ENCODE results near the gene CDKN1B.

The CDKN1B gene

DNA sequence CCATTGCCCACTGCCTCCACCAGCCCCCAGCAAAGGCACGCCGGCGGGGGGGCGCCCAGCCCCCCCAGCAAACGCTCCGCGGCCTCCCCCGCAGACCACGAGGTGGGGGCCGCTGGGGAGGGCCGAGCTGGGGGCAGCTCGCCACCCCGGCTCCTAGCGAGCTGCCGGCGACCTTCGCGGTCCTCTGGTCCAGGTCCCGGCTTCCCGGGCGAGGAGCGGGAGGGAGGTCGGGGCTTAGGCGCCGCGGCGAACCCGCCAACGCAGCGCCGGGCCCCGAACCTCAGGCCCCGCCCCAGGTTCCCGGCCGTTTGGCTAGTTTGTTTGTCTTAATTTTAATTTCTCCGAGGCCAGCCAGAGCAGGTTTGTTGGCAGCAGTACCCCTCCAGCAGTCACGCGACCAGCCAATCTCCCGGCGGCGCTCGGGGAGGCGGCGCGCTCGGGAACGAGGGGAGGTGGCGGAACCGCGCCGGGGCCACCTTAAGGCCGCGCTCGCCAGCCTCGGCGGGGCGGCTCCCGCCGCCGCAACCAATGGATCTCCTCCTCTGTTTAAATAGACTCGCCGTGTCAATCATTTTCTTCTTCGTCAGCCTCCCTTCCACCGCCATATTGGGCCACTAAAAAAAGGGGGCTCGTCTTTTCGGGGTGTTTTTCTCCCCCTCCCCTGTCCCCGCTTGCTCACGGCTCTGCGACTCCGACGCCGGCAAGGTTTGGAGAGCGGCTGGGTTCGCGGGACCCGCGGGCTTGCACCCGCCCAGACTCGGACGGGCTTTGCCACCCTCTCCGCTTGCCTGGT, at the start of gene CDKN1B:
CDKN1B (plus strand) TSS at position 576 of the 793 bp plus-strand sequence. CDS start 472 bp downstream, outside the sequence.
- peak within 1 kb of the TSS; percentile 95 for H3K27ac Mint-ChIP-seq (ENCODE audit: low read depth)
- H3K36me3 Mint-ChIP-seq (ENCODE audit: insufficient read depth), result peaks cover 70% of the 10 kb centered on the region
- no peaks in the 10 kb centered on the region for H3K27me3 Mint-ChIP-seq
- peaks cover 63% of the 10 kb centered on the region for H3K4me1 Mint-ChIP-seq
- peak; percentile 64 for ATAC-seq (replicated peaks; ENCODE audit: extremely low read depth, poor library complexity, severe bottlenecking)
- H3K4me3 Mint-ChIP-seq, result peak within 1 kb of the TSS; percentile 89
- DNase-seq (ENCODE audit: low spot score in 2 of 2), result peak; percentile 59 to 78
- H3K9me3 Mint-ChIP-seq, result no peaks in the 10 kb centered on the region

DNA sequence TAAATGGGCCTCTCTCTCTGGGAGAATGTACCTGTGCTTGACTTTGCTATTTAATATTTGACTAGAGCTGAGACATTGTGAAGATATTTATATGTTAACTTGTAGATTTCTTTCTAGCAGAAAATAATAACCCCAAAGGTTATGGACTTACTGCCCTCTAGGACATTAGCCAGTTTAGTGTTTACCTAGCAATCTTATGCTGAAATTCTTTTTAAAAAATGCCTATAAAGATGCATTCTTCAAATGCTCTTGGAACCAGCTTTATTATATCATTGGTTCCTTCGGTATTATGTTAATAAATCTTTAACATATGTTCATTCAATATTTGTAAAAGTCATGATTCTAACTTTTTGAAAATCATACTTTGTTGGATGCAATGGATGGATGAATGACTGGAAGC, 49.2 kb upstream of the CDKN1B start:
- H3K9me3 Mint-ChIP-seq, result no peaks in the 10 kb centered on the region
- no peak overlapping the region for H3K27ac Mint-ChIP-seq (ENCODE audit: low read depth)
- DNase-seq (ENCODE audit: low spot score in 2 of 2) (no peak), ATAC-seq (replicated peaks; ENCODE audit: extremely low read depth, poor library complexity, severe bottlenecking) (no peak)
- no peak overlapping the region for H3K4me3 Mint-ChIP-seq
- H3K4me1 Mint-ChIP-seq, result no peaks in the 10 kb centered on the region
- no peaks in the 10 kb centered on the region for H3K27me3 Mint-ChIP-seq
- no peaks in the 10 kb centered on the region for H3K36me3 Mint-ChIP-seq (ENCODE audit: insufficient read depth)

DNA sequence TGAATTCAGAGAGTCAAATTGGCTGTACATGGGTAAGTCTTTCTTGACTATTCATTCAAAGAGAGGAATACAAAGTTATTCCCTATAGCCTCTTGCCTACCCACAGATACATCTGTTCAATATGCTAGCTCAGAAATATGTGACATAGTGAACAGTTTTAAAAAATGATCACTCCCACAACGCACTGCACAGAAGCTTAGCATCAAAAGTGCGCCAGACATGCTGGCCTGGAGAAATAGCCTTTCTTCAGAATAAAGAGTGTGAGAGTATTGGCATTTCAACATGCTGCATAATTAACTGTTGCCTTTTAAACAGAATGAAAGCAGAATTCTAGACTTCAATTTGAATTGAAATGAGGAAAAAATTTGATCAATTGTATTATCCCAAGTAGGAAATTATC, 48.1 kb upstream of the CDKN1B start:
- no peaks in the 10 kb centered on the region for H3K27me3 Mint-ChIP-seq
- H3K36me3 Mint-ChIP-seq (ENCODE audit: insufficient read depth), result no peaks in the 10 kb centered on the region
- no peak overlapping the region for H3K27ac Mint-ChIP-seq (ENCODE audit: low read depth)
- H3K4me3 Mint-ChIP-seq, result no peak overlapping the region
- DNase-seq (ENCODE audit: low spot score in 2 of 2), result no peak
- no peak for ATAC-seq (replicated peaks; ENCODE audit: extremely low read depth, poor library complexity, severe bottlenecking)
- no peaks in the 10 kb centered on the region for H3K9me3 Mint-ChIP-seq
- no peaks in the 10 kb centered on the region for H3K4me1 Mint-ChIP-seq

DNA sequence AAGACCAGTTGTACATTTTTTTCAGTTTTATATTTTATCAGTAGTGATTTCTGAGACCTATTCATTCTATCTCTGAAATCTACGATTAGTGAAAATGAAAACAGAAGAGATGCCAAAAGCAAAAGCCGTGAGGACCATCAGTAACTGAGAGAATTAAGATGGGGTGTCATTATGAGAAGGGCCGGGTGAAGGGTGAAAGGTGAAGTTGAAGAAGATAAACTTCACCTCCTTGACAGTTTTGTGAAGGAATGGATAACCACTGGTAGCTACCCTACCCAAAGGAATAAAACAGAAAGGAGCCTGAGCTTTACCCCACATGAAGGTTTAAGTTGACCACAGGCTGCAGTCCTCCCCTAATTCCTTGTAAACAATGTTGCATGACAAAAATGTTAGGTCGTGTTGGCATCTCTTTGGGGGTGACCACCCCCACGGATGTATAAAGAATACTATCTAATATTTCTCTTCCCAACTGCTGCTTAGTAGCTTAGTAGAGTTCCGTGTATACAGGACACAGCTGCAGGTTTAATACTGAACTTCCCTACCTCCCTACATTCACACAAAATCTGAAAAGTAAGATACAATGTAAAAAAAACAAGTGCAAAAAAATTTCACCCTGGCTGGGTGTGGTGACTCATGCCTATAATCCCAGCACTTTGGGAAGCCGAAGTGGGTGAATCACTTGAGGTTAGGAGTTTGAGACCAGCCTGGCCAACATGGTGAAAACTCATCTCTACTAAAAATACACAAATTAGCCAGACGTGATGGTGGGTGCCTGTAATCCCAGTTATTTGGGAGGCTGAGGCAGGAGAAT, 45.1 kb upstream of the CDKN1B start:
- H3K9me3 Mint-ChIP-seq, result no peaks in the 10 kb centered on the region
- ATAC-seq (replicated peaks; ENCODE audit: extremely low read depth, poor library complexity, severe bottlenecking) (no peak), DNase-seq (ENCODE audit: low spot score in 2 of 2) (no peak)
- H3K36me3 Mint-ChIP-seq (ENCODE audit: insufficient read depth), result no peaks in the 10 kb centered on the region
- H3K4me3 Mint-ChIP-seq, result no peak overlapping the region
- no peak overlapping the region for H3K27ac Mint-ChIP-seq (ENCODE audit: low read depth)
- no peaks in the 10 kb centered on the region for H3K4me1 Mint-ChIP-seq
- H3K27me3 Mint-ChIP-seq, result no peaks in the 10 kb centered on the region

- no peak overlapping the region for H3K27ac Mint-ChIP-seq (ENCODE audit: low read depth)
- DNase-seq (ENCODE audit: low spot score in 2 of 2), result no peak
- no peaks in the 10 kb centered on the region for H3K36me3 Mint-ChIP-seq (ENCODE audit: insufficient read depth)
These were observed 43.9 kb upstream of the CDKN1B start for GRCh38 chr12:12673296-12673695.

DNA sequence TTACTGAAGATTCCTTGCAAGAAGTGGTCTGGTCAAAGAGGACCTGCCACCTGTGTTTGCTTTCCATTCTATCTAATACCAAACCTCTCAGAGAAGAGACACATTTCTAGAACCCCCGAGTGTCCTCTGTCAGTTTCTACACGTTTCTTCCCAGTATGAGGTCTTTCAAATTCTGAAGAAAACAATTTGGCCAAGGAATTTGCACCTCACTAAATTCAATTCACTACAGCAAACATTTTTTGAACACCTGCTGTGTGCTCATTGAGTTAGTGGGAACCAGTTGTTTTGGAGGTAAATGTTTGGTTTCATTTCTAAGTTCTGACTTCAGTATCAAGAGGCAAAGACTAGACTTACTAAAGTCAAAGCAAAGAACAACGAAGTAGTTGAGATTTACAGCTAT, 40.6 kb upstream of the CDKN1B start:
- no peak for ATAC-seq (replicated peaks; ENCODE audit: extremely low read depth, poor library complexity, severe bottlenecking)
- no peaks in the 10 kb centered on the region for H3K4me1 Mint-ChIP-seq
- DNase-seq (ENCODE audit: low spot score in 2 of 2), result no peak
- H3K27ac Mint-ChIP-seq (ENCODE audit: low read depth), result no peak overlapping the region
- no peaks in the 10 kb centered on the region for H3K9me3 Mint-ChIP-seq
- H3K36me3 Mint-ChIP-seq (ENCODE audit: insufficient read depth), result no peaks in the 10 kb centered on the region
- no peak overlapping the region for H3K4me3 Mint-ChIP-seq
- no peaks in the 10 kb centered on the region for H3K27me3 Mint-ChIP-seq

More at GRCh38 chr12:12673296-12673695, 43.9 kb upstream of the CDKN1B start:
- no peak for ATAC-seq (replicated peaks; ENCODE audit: extremely low read depth, poor library complexity, severe bottlenecking)
- no peaks in the 10 kb centered on the region for H3K9me3 Mint-ChIP-seq
- no peaks in the 10 kb centered on the region for H3K4me1 Mint-ChIP-seq
- no peak overlapping the region for H3K4me3 Mint-ChIP-seq
- no peaks in the 10 kb centered on the region for H3K27me3 Mint-ChIP-seq

DNA sequence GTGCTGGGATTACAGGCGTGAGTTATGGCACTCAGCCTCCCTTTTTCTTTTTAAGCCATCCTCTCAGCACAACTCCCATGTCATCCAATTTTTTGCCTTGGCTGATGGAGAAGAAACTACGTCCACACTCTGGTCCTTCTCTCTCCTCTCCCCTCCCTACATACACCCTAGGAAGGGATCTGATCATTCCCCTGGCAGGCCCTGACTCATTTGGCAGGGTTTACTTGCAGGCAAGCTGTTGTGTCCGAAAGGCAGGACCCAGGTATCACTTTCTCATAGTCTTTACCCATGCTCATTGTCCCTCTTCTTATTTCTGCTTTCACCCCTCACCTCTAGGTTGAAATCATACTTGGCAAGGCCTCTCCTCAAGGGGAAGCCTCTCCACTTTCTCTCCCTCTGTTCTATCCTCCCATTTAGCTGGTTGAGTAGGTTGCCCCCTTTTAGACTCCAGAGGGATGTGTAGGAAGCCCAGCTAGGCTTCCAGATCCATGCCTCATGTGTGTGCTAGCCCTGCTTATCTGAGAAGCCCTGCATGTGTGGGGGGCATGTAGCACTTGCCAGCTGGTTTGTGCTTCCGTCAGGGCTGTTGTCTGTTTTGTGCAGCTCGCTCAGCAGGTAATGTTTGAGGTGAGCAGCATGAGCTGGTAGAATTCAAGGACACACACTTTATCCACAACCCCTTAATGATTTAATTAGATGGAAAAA, 36.0 kb upstream of the CDKN1B start:
- H3K4me1 Mint-ChIP-seq, result no peaks in the 10 kb centered on the region
- H3K4me3 Mint-ChIP-seq, result no peak overlapping the region
- ATAC-seq (replicated peaks; ENCODE audit: extremely low read depth, poor library complexity, severe bottlenecking) (no peak), DNase-seq (ENCODE audit: low spot score in 2 of 2) (no peak)
- no peak overlapping the region for H3K27ac Mint-ChIP-seq (ENCODE audit: low read depth)
- no peaks in the 10 kb centered on the region for H3K36me3 Mint-ChIP-seq (ENCODE audit: insufficient read depth)
- no peaks in the 10 kb centered on the region for H3K9me3 Mint-ChIP-seq
- H3K27me3 Mint-ChIP-seq, result no peaks in the 10 kb centered on the region

DNA sequence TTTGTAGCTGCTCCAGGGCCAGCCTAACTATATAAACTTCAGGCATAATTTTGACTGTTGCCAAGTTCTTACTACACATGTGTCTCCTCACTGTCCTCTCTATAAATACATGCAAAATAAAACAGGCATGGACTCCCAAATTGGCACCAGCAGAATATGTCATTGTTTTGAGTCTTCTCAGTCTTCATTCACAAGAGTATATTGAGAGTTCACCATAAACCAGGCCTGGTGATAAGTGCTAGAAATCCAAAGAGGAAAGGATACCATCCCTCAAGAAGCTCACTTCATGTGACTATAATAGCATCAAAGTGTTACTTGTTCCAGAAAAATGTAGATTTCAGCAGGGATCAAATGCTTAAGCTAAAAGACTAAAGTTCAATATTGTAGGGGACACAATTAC, 34.9 kb upstream of the CDKN1B start:
- H3K27ac Mint-ChIP-seq (ENCODE audit: low read depth), result no peak overlapping the region
- DNase-seq (ENCODE audit: low spot score in 2 of 2), result no peak
- H3K9me3 Mint-ChIP-seq, result no peaks in the 10 kb centered on the region
- no peak for ATAC-seq (replicated peaks; ENCODE audit: extremely low read depth, poor library complexity, severe bottlenecking)
- no peak overlapping the region for H3K4me3 Mint-ChIP-seq
- H3K4me1 Mint-ChIP-seq, result no peaks in the 10 kb centered on the region
- H3K36me3 Mint-ChIP-seq (ENCODE audit: insufficient read depth), result no peaks in the 10 kb centered on the region
- no peaks in the 10 kb centered on the region for H3K27me3 Mint-ChIP-seq

- no peaks in the 10 kb centered on the region for H3K9me3 Mint-ChIP-seq
- no peaks in the 10 kb centered on the region for H3K4me1 Mint-ChIP-seq
- no peak for DNase-seq (ENCODE audit: low spot score in 2 of 2)
- H3K36me3 Mint-ChIP-seq (ENCODE audit: insufficient read depth), result no peaks in the 10 kb centered on the region
- H3K27ac Mint-ChIP-seq (ENCODE audit: low read depth), result no peak overlapping the region
- ATAC-seq (replicated peaks; ENCODE audit: extremely low read depth, poor library complexity, severe bottlenecking), result no peak
- H3K4me3 Mint-ChIP-seq, result no peak overlapping the region
- no peaks in the 10 kb centered on the region for H3K27me3 Mint-ChIP-seq
These were observed 34.0 kb upstream of the CDKN1B start for GRCh38 chr12:12683136-12683697.

- no peaks in the 10 kb centered on the region for H3K4me1 Mint-ChIP-seq
- ATAC-seq (replicated peaks; ENCODE audit: extremely low read depth, poor library complexity, severe bottlenecking) (no peak), DNase-seq (ENCODE audit: low spot score in 2 of 2) (no peak)
- no peak overlapping the region for H3K27ac Mint-ChIP-seq (ENCODE audit: low read depth)
- no peaks in the 10 kb centered on the region for H3K27me3 Mint-ChIP-seq
- H3K9me3 Mint-ChIP-seq, result no peaks in the 10 kb centered on the region
- H3K36me3 Mint-ChIP-seq (ENCODE audit: insufficient read depth), result no peaks in the 10 kb centered on the region
- H3K4me3 Mint-ChIP-seq, result no peak overlapping the region
These were observed 33.4 kb upstream of the CDKN1B start for GRCh38 chr12:12683725-12684124.

DNA sequence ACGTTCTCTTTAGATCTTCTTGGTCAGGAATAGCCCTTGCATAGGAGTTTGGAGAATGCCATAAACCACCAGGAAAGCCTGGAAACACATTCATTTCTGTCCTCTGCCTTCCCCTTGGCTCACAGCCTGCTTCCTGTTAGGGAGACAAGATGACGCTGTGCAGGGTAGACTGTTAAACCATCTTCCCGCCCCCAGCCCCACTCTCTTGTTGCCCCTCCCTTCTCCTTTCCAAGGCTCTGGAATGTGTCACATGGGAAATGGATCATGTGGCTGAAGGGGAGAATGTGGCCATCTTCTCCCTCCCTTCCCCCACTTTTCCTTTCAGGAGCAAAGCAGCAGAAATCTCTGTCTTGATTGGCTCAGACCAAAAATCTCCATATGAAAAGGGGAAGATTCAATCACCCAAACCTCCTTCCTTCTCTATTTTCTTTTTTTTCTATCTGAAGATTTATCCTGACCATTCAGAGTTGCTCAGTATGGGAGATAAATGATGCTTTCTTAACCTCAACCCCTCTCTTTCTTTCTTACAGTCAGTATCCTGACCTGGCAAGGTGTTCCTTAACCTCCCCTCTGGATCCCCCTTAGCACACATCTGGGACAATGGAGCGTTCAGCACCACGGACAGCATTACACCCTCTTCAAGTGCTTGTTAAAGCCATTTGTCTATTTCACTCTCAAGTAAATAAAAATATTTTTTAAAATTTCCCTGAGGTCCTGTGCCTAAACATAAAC, 32.6 kb upstream of the CDKN1B start:
- Mint-ChIP-seq H3K27me3 (no peaks in the 10 kb centered on the region), H3K27ac (ENCODE audit: low read depth) (no peak overlapping the region), H3K9me3 (no peaks in the 10 kb centered on the region), H3K4me1 (no peaks in the 10 kb centered on the region), H3K4me3 (no peak overlapping the region), H3K36me3 (ENCODE audit: insufficient read depth) (no peaks in the 10 kb centered on the region)
- ATAC-seq (replicated peaks; ENCODE audit: extremely low read depth, poor library complexity, severe bottlenecking) (no peak), DNase-seq (ENCODE audit: low spot score in 2 of 2) (no peak)

GRCh38 chr12:12685305-12685704, 31.9 kb upstream of the CDKN1B start:
- Mint-ChIP-seq H3K4me3 (no peak overlapping the region), H3K9me3 (no peaks in the 10 kb centered on the region), H3K27me3 (no peaks in the 10 kb centered on the region), H3K36me3 (ENCODE audit: insufficient read depth) (no peaks in the 10 kb centered on the region), H3K4me1 (no peaks in the 10 kb centered on the region), H3K27ac (ENCODE audit: low read depth) (no peak overlapping the region)
- ATAC-seq (replicated peaks; ENCODE audit: extremely low read depth, poor library complexity, severe bottlenecking), result no peak
- no peak for DNase-seq (ENCODE audit: low spot score in 2 of 2)
